AG09309 (cell line): ENCODE data around the gene PLS1.
"Not testable (repeated sequence)": the region's sequence is repeated elsewhere in the genome, so short reads cannot be mapped to it uniquely, and the experiment has no call there.

Experiments used
- DNase-seq: peaks from one replicate; pipeline ENCODE4 v3.0.0-alpha.2; 2010; ENCODE audit warnings: low read depth
- H3K4me3 ChIP-seq: 2 replicates; pipeline ENCODE4 v1.5.1; 2011; ENCODE audit warnings: mild to moderate bottlenecking, low read depth, low read length, moderate library complexity; ENCODE audit not compliant: control insufficient read depth
- CTCF ChIP-seq: IDR thresholded peaks from 2 replicates; pipeline ENCODE4 v1.5.1; 2011; ENCODE audit warnings: mild to moderate bottlenecking, low read depth, low read length, inconsistent platforms; ENCODE audit not compliant: insufficient read depth, control insufficient read depth; ENCODE audit errors: missing control alignments

The PLS1 gene

GRCh38 chr3:142568393-142569017 lies 27.7 kb upstream of the PLS1 start:
- no peak overlapping the region for H3K4me3 ChIP-seq
- no peak for DNase-seq
- no peak for TF ChIP-seq CTCF

- DNase-seq, H3K4me3 ChIP-seq: not testable (repeated sequence)
These were observed 26.8 kb upstream of the PLS1 start for GRCh38 chr3:142569422-142569821.

- H3K4me3 ChIP-seq, DNase-seq: not testable (repeated sequence)
These were observed 22.0 kb upstream of the PLS1 start for GRCh38 chr3:142574223-142574622.

GRCh38 chr3:142574665-142575064 lies 21.5 kb upstream of the PLS1 start:
- DNase-seq = no peak
- no peak overlapping the region for H3K4me3 ChIP-seq
- TF ChIP-seq CTCF = no peak

GRCh38 chr3:142576792-142577191 lies 19.4 kb upstream of the PLS1 start:
- no peak for TF ChIP-seq CTCF
- H3K4me3 ChIP-seq = no peak overlapping the region
- DNase-seq = no peak

- DNase-seq = no peak
- peak overlapping the region; percentile 98 for H3K4me3 ChIP-seq
- no peak for TF ChIP-seq CTCF
These were observed 18.4 kb upstream of the PLS1 start for GRCh38 chr3:142577696-142578328.

GRCh38 chr3:142578329-142579223 lies 17.6 kb upstream of the PLS1 start, which contains the start of gene ATR:
Gene ATR (minus strand): TSS chr3:142578733. CDS start chr3:142578704, 29 bp downstream.
- DNase-seq = peak; percentile 73
- no peak for TF ChIP-seq CTCF
- peak within 1 kb of the TSS; percentile 98 for H3K4me3 ChIP-seq
